EL (cell line): ENCODE results near the gene ZFP62.
"Not testable (repeated sequence)": the region's sequence is repeated elsewhere in the genome, so short reads cannot be mapped to it uniquely, and the experiment has no call there.

ENCODE experiments used
- DNase-seq: peaks from one replicate; pipeline ENCODE4 v3.0.0-alpha.2; 2016

Gene ZFP62

DNA sequence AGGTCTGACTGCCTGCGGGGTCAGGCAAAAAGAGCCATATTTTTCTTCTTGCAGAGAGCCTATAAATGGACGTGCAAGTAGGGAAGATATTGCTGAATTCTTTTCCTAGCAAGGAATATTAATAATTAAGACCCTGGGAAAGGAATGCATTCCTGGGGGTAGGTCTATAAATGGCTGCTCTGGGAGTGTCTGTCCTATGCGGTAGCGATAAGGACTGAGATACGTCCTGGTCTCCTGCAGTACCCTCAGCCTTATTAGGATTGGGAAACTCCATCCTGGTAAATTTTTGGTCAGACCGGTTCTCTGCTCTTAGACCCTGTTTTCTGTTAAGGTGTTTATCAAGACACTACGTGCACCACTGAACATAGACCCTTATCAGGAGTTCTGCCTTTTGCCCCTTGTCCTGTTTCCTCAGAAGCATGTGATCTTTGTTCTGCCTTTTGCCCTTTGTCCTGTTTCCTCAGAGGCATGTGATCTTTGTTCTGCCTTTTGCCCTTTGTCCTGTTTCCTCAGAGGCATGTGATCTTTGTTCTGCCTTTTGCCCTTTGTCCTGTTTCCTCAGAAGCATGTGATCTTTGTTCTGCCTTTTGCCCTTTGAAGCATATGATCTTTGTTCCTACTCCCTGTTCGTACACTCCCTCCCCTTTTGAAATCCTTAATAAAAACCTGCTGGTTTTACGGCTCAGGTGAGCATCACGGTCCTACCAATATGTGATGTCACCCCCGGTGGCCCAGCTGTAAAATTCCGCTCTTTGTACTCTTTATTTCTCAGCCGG, 32.1 kb downstream of the ZFP62 start:
- DNase-seq = not testable (repeated sequence)

- not testable (repeated sequence) for DNase-seq
Observed at GRCh38 chr5:180827374-180827773, 33.7 kb downstream of the ZFP62 start.

DNA sequence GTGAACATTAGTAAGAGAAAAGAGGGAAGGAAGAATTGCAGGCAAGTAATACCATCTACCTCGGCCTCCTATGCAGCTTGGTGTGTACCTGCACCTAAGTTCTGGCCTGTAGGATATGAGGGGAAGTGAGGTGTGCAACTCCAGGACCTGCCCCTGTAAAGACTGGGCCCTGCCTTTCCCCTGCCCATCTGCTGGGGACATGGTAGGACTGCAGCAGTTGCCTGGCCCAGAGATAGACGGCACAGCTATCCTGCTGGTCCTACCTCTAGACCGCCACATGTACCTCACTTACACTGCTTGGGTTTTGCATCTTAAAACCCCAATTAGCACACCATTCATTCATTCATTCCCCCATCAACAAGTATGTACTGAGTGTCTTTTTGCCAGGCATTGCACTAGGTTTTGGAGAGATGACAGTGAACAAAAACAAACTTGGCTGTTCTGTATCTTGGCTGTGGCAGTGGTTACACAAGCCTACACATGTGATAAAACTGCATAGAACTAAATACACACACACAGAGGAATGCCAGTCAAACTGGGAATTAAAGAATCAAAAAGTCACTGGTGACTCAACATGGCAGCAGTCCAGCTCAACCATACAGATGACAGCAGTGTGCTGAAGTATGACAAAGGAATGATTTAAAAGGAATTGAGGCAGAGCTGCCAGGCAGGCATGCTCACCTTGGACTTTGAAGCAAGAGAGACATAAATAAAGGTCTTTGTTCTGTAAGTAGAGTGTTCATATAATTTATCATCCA, 35.1 kb downstream of the ZFP62 start:
- DNase-seq = peak; percentile 78

GRCh38 chr5:180824630-180825476, 36.2 kb downstream of the ZFP62 start:
- no peak for DNase-seq

GRCh38 chr5:180823940-180824629, 37.0 kb downstream of the ZFP62 start:
- DNase-seq = no peak

DNA sequence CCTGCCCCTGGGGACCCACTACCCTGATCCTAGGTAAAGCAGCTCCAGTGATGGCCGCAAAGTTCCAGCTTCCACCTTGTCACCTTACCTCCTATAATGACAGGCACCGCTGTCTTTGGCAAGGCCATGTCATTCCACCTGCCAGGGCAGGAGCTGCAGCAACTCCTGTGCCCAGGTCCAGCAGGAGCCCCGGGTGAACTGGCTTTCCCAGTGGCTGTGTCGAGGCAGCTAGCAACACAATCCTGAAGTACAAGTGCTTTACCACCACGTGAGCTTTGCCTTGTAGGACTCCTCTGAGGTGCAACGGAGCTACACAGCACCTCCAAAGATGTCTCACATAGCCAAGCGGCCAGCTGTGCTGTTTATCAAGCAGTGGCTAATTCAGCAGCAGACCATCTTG, 37.7 kb downstream of the ZFP62 start:
- no peak for DNase-seq

GRCh38 chr5:180821538-180821937, 39.5 kb downstream of the ZFP62 start:
- DNase-seq = no peak

DNA sequence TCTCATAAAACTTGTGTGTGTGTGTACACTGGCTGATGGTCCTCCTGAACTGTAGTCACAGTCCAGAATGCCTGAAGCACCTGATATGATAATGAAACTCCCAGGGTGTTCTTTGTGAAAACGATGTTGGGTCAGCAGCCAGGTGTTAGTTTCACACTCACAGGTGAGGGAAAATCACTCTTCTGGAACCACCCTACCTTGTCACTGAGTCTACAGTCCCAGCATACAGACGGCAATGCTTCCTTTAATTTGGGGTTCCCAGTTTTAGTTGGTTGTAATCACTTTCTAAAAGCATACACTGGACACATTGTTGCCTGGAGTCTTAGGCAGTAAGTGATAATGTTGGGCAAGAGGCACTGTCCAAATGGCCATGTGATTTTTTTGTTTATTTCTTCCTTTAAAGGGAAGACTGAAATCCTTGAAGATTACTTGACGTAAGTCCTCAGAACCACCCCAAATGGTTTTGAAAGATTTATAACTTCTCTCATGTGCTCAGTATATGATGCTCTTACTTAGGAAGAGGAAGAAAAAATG, 40.2 kb downstream of the ZFP62 start:
- no peak for DNase-seq

DNA sequence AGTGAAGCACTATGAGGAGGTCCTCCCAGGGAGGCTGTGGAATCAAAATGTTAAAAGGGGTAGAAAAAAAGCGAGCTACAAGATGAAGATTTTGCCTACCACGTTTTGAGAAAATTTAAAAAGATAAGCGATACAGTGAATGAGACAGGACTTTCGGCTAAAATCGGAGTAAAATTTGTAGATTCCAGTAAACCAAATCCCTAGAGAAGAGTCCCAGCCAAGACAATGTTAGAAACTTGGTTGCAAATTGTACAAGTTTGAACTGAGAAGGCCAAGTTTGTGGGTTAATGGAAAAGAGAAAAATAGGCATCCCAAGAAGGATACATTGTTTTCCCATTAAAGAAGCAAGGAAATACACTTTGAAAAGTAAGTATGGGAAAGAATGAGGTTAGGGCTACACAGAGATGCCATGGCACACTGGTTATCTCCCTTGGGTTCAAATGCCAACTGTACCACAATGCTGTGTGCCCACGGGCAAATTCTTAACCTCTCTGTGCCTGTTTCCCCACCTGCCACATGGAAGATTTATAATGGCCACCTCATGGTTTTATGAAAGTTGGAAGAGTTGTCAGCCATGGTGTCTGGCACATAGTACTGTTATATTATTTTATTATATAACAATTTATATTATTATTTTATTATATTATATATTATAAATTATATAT, 42.3 kb downstream of the ZFP62 start:
- DNase-seq = no peak

DNA sequence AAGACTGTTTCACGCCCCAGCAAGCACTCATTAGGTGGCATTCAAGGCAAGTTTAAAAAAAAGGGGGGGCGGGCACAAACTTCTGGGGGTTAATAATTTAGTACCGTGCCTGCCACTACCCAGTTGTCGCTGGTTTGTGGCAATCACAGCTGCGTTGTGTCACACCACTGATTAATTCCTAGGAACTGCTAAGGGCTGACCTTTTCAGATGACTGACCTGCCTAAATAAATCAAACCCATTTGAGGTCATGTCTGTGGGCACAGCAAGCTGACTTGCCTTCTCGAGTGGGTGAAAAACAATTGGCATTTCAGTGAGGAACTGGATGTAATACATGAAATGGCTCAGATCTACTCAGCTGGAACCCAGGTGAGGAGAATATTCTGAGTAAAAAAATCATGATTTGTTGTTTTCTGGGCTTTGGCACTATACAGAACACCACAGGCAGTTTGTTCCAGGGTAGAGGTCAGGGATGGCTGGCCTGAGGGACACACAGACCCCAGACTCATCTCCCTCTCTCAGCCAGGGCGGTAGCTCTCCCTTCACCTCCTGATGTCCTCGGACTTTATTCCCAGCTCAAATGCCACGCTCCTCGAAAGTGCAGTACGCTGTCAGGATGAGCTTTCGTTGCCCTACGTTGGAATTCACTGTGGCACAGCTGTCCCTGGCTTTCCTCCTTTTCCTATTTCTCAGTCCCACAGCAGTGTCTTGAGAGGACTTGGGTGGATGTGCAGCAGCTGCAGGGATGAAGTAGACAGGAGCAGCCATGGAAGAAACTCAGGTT, 43.0 kb downstream of the ZFP62 start:
- DNase-seq = no peak

DNA sequence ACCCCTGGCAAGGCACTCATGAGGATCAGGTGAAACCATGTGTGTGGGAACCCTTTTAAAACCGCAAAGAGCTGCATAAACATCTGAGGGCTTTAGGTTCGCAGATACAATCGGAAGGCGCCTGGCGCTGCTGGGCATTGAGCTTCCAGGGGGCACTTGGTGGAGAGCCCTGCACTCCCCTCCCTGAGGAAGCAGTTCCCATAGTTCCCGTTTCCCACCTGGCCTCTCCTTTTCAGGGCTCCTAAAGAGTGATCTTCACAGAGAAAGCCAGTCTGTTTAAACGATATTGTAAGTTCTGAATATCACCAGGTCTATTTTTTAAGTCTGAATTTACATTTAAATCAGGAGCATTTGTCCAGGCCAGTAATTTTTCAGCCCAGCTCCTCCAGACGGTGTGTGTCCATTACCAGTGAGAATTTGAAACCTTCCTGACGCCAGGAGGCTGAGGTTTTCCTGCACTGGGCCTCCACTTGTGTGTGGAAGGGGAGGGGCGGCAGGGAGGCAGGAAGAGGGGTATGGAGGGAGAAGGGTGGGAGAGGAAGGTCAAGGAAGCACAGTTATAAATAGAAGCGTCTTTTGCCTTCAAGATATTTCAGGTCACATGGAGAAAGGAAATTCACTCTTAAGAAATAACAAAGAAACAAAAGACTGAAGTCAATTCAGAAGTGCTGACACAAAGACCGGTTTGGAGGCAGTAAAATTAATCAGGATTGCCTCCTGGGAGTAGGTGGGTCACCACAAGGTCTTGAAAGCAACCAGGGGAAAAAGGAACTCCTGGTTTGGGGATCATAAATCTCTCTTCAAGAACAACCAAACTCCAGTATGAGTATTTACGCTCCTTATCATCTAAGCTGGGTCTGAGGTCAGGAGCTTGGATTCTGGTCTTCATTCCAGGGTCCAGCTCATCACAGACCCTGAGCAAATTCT, 44.2 kb downstream of the ZFP62 start:
- DNase-seq = no peak

DNA sequence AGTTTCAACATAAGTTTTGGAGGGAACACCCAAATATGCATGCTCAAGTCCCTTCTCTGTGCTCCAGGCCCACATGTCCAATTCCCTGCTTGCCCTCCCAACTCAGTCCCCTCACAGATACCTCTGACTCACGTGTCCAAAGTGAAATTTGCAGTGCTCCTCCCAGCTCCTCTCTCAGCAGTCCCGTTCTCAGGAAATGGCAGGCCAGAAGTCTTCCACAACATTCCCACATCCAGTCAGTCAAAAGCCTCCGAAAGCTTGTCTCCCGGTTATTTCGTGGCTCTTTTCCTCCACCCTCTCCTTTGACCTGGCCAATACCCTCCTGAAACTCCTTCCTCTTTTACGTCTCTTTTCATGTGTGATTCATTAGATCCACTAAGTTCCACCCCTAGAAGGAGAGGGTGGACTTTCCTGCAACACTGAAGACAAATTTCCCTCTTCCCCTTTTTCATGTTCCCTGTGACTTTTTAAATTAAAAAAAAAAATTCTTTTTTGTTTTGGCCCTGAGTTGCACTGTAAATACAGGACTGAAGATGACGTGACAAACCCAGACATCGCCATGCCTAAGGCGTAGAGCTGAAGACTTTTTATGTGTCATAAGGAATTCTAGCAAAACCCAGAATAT, 45.7 kb downstream of the ZFP62 start:
- no peak for DNase-seq

DNA sequence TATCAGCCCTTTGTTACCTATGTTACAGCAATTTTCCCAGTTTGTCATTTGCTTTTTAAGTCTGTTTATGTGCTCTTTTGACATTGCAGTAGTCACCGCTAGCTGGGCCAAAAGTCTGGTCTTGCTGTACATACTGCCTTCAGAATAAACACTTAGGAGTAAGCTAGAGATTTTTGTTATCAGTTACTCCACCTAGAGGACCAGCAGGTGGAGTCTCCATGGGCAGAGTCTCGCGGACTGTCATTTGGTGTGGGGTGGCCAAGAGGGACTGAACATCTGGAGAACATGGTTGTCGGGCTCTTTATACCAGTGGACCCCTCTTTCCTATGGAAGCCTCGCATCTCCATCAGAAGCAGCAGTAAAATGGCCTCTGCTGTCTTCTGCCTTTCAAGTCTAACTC, 47.7 kb downstream of the ZFP62 start:
- DNase-seq = no peak

DNA sequence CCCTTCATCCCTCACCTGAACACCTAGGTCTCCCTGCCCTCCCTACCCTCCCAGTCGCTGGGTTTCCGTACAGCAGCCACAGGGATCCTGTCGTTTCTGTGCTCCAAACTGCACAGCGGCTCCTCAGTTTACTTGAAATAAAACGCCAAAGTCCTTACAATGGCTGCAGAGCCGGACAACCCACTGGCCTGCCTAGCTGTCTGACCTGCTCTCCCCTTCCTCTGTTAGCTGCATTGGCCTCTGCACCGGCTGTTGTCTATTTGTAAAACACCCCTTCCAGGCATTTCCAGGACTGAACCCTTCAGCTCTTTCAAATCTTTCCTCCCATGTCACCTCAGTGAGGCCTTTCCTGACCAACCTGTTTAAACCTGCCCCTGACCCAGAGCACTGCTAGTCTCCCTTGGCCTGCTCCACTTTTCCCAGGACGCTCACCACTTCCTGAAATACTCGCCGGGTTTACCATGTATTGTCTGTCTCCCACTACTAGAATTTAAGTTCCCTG, 49.4 kb downstream of the ZFP62 start:
- DNase-seq = no peak

DNA sequence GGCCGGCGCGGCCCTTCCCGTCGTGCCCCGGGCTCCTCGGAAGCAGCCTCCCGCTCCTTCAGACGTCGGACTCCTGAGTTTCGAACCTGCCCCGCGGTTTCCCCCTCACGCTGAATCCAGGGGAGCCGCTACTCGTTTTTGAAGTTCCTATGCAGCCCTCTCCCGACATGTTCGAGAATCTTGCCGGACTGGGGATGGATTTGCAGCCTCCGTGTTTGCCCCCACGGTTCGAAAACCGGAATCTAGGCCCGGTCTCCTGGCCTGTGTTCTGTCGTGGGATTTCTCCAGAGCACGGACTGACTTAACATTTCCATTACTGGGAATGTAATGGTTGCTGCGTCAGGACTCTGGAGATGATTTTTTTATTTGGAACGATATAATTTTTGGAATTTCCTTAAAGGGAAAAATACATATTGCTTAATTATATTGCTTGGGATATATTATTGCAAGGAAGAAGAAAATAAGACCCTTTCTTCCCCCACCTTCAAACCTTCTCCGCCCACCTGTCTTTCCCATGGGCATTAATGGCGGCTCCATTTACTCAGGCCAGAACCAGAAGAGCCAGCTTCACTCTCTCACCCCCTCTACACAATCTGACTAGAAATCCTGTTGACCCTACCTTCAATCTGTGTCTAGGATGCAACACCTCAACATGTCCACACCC, 50.0 kb downstream of the ZFP62 start:
- peak; percentile 51 for DNase-seq

GRCh38 chr5:180810210-180810958, 50.7 kb downstream of the ZFP62 start:
- DNase-seq = peak; percentile 95

DNA sequence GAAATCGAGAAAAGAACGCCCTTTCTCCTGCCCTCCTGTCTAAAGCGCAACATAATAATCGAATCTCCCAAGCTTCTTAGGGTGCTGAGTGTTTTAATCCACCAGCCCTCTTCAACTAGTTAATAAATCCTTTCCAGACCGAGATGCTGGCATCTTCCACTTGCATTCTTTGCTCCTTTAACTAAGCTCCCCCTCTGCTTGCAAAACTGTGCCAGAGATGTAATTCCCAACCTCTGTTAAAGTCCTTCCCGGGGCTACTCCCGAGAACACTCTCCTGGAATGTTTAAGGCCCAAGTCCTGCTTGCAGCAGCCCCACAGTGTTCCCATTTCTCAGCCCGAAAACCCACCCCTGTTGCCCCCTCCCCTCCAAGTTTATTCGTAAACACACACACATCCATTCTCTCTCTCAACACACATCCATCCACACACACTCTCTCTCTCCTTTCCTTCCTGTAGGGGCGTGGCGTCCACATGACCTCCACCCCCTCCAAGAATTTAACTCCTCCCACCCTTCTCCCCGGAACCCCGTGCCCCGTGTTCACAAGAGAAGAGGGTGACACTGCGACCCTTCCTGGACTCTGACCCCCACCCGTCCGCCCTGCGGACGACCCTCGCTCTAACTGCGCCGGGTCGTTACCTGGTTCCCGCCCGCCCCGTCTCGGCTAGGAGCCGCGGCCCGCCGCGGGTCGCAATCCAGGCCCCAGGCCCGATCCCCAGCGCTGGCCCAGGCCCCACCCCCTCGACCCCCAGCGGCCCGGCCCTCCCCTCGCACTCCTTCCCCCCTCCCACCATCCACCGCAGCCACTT, 51.5 kb downstream of the ZFP62 start:
- DNase-seq = peak; percentile 94
